H9 (cell line): ENCODE results near the gene COMMD9. TPM values are rescaled to one million over a fixed set of nuclear protein-coding genes. Genes with fewer than 3 reads are reported as not detected.

Experiments used
- DNase-seq: peaks from one replicate; pipeline ENCODE4 v3.0.0-alpha.2; 2017
- H2AFZ ChIP-seq: one replicate; pipeline ENCODE4 v1.6.1; 2013; ENCODE audit warnings: mild to moderate bottlenecking, low read length, control low read depth, moderate library complexity
- H2AK5ac ChIP-seq: 2 replicates; pipeline ENCODE4 v1.6.1; 2013; ENCODE audit warnings: low read length, control low read depth, mixed read lengths; ENCODE audit not compliant: insufficient read length
- H2BK120ac ChIP-seq: one replicate; pipeline ENCODE4 v1.6.1; 2013; ENCODE audit warnings: low read depth, mild to moderate bottlenecking, low read length, control low read depth, inconsistent platforms; ENCODE audit not compliant: poor library complexity, severe bottlenecking
- H2BK12ac ChIP-seq: 2 replicates; pipeline ENCODE4 v1.6.1; 2013; ENCODE audit warnings: low read length, control low read depth, mixed read lengths, low read depth; ENCODE audit not compliant: insufficient read length
- H2BK15ac ChIP-seq: 2 replicates; pipeline ENCODE4 v1.6.1; 2013; ENCODE audit warnings: low read depth, low read length, control low read depth
- H2BK20ac ChIP-seq: one replicate; pipeline ENCODE4 v1.6.1; 2013; ENCODE audit warnings: low read depth, mild to moderate bottlenecking, low read length, control low read depth, inconsistent platforms; ENCODE audit not compliant: poor library complexity, severe bottlenecking
- H2BK5ac ChIP-seq: 2 replicates; pipeline ENCODE4 v1.6.1; 2013; ENCODE audit warnings: low read length, control low read depth, mixed read lengths; ENCODE audit not compliant: insufficient read length
- H3K14ac ChIP-seq: 2 replicates; pipeline ENCODE4 v1.6.1; 2013; ENCODE audit warnings: low read length, control low read depth; ENCODE audit not compliant: insufficient read depth
- H3K18ac ChIP-seq: 2 replicates; pipeline ENCODE4 v1.6.1; 2013; ENCODE audit warnings: low read depth, mild to moderate bottlenecking, mixed read lengths, low read length, control low read depth; ENCODE audit not compliant: insufficient read length
- H3K23ac ChIP-seq: 2 replicates; pipeline ENCODE4 v1.6.1; 2013; ENCODE audit warnings: low read length, control low read depth, mixed read lengths, low read depth; ENCODE audit not compliant: insufficient read length
- H3K23me2 ChIP-seq: 2 replicates; pipeline ENCODE4 v1.6.1; 2013; ENCODE audit warnings: low read depth, mild to moderate bottlenecking, mixed read lengths, low read length, control low read depth; ENCODE audit not compliant: insufficient read length, poor library complexity, severe bottlenecking
- H3K27ac ChIP-seq: 2 replicates; pipeline ENCODE4 v1.5.1; 2013; ENCODE audit warnings: low read length, control low read depth, mixed read lengths, low read depth; ENCODE audit not compliant: insufficient read length
- H3K27me3 ChIP-seq: 2 replicates; pipeline ENCODE4 v1.6.1; 2013; ENCODE audit warnings: low read length, control low read depth, inconsistent platforms; ENCODE audit not compliant: insufficient read depth
- H3K4ac ChIP-seq: 2 replicates; pipeline ENCODE4 v1.6.1; 2013; ENCODE audit warnings: low read depth, mild to moderate bottlenecking, control low read depth, inconsistent platforms, low read length, moderate library complexity
- H3K4me1 ChIP-seq: 2 replicates; pipeline ENCODE4 v1.6.1; 2013; ENCODE audit warnings: low read length, control low read depth, inconsistent platforms; ENCODE audit not compliant: insufficient read depth
- H3K4me2 ChIP-seq: 2 replicates; pipeline ENCODE4 v1.6.1; 2013; ENCODE audit warnings: low read length, control low read depth, mixed read lengths; ENCODE audit not compliant: insufficient read length, insufficient read depth
- H3K56ac ChIP-seq: 2 replicates; pipeline ENCODE4 v1.6.1; 2013; ENCODE audit warnings: low read depth, mild to moderate bottlenecking, mixed read lengths, low read length, control low read depth; ENCODE audit not compliant: insufficient read length
- H3K79me1 ChIP-seq: 2 replicates; pipeline ENCODE4 v1.6.1; 2013; ENCODE audit warnings: low read depth, mild to moderate bottlenecking, moderate library complexity, low read length, control low read depth, inconsistent platforms; ENCODE audit not compliant: insufficient read depth, poor library complexity, severe bottlenecking
- H3K79me2 ChIP-seq: 2 replicates; pipeline ENCODE4 v1.6.1; 2013; ENCODE audit warnings: low read length, control low read depth, inconsistent platforms; ENCODE audit not compliant: insufficient read depth
- H3K9ac ChIP-seq: 2 replicates; pipeline ENCODE4 v1.6.1; 2013; ENCODE audit warnings: low read length, control low read depth, mixed read lengths; ENCODE audit not compliant: insufficient read length; ENCODE audit errors: extremely low read depth
- H3K9me3 ChIP-seq: one replicate; pipeline ENCODE4 v1.6.1; 2013; ENCODE audit warnings: low read depth, low read length, inconsistent platforms; ENCODE audit not compliant: control insufficient read depth
- H3T11ph ChIP-seq: one replicate; pipeline ENCODE4 v1.6.1; 2013; ENCODE audit warnings: mild to moderate bottlenecking, low read length, control low read depth, inconsistent platforms
- H4K20me1 ChIP-seq: one replicate; pipeline ENCODE4 v1.6.1; 2013; ENCODE audit not compliant: control insufficient read depth, insufficient read length, insufficient read depth
- H4K5ac ChIP-seq: 2 replicates; pipeline ENCODE4 v1.6.1; 2013; ENCODE audit warnings: low read depth, mild to moderate bottlenecking, mixed read lengths, low read length, control low read depth; ENCODE audit not compliant: insufficient read length
- H4K8ac ChIP-seq: replicated peaks from 2 replicates; pipeline ENCODE4 v1.6.1; 2013; ENCODE audit warnings: low read length, control low read depth, mixed read lengths, low read depth; ENCODE audit not compliant: insufficient read length
- H4K91ac ChIP-seq: 2 replicates; pipeline ENCODE4 v1.6.1; 2013; ENCODE audit warnings: low read depth, mild to moderate bottlenecking, moderate library complexity, mixed read lengths, low read length, control low read depth; ENCODE audit not compliant: insufficient read length
- H3K27ac Mint-ChIP-seq, 3 experiments: 2 replicates in 2 of 3; 3 replicates in 1 of 3; pipeline ENCODE4 v1.8.0; 2020 to 2021; ENCODE audit warnings: mixed read lengths in 3 of 3, mild to moderate bottlenecking in 1 of 3, moderate library complexity in 1 of 3
- H3K27me3 Mint-ChIP-seq: 2 replicates; pipeline ENCODE4 v1.8.0; 2021; ENCODE audit warnings: low read depth, mild to moderate bottlenecking, moderate library complexity, mixed read lengths
- H3K36me3 Mint-ChIP-seq, 3 experiments: 2 replicates in 2 of 3; 3 replicates in 1 of 3; pipeline ENCODE4 v1.8.0; 2020 to 2021; ENCODE audit warnings: low read depth in 3 of 3, mixed read lengths in 3 of 3; ENCODE audit not compliant: insufficient read depth in 1 of 3
- H3K4me1 Mint-ChIP-seq, 2 experiments: 2 replicates each; pipeline ENCODE4 v1.8.0; 2020; ENCODE audit warnings: mixed read lengths in 2 of 2
- H3K4me3 Mint-ChIP-seq, 2 experiments: 2 replicates in 1 of 2; 3 replicates in 1 of 2; pipeline ENCODE4 v1.8.0; 2020 to 2021; ENCODE audit warnings: mild to moderate bottlenecking in 2 of 2, mixed read lengths in 2 of 2, moderate library complexity in 1 of 2
- H3K9me3 Mint-ChIP-seq, 2 experiments: 2 replicates in 1 of 2; 3 replicates in 1 of 2; pipeline ENCODE4 v1.8.0; 2020; ENCODE audit warnings: mild to moderate bottlenecking in 2 of 2, mixed read lengths in 2 of 2, moderate library complexity in 1 of 2
- CTCF ChIP-seq: fragments of 200-600 bp; sonication (generic); conservative IDR thresholded peaks from 3 replicates; pipeline ENCODE4 v1.8.0; 2021; ENCODE audit warnings: antibody characterized with exemption, mild to moderate bottlenecking
- total RNA-seq: library from RNA; stranded (reverse); gene quantifications from 2 replicates; pipeline ENCODE4 v1.2.1, GENCODE V29; 2021

The COMMD9 gene
- total RNA-seq, 1 experiment from 2014 or later: 47.0 TPM

GRCh38 chr11:36237391-36237790 lies 51.8 kb downstream of the COMMD9 start:
- no peak overlapping the region for H4K5ac ChIP-seq
- no peak overlapping the region for H3K27ac ChIP-seq
- Mint-ChIP-seq H3K9me3 (no peaks in the 10 kb centered on the region), H3K27me3 (no peaks in the 10 kb centered on the region; the same call in 1 of the 2 replicates), H3K4me1 (peaks cover 5 to 8% of the 10 kb centered on the region in 2 experiments), H3K27ac (no peak overlapping the region), H3K36me3 (peaks cover 0 to 7% (median 3%) of the 10 kb centered on the region in 3 experiments; a peak in 2 of 7 replicates), H3K4me3 (no peak overlapping the region)
- no peak overlapping the region for H3T11ph ChIP-seq
- H3K4me2 ChIP-seq: no peak overlapping the region
- H3K27me3 ChIP-seq: no peaks in the 10 kb centered on the region
- H3K79me1 ChIP-seq: no peaks in the 10 kb centered on the region
- H2BK5ac ChIP-seq: no peak overlapping the region
- no peaks in the 10 kb centered on the region for H3K9me3 ChIP-seq
- H3K18ac ChIP-seq: no peak overlapping the region
- no peak for TF ChIP-seq CTCF
- no peaks in the 10 kb centered on the region for H3K4me1 ChIP-seq
- DNase-seq: no peak
- no peak overlapping the region for H3K23ac ChIP-seq
- H4K8ac ChIP-seq: no peak overlapping the region
- no peak overlapping the region for H2BK120ac ChIP-seq
- H2BK12ac ChIP-seq: no peak overlapping the region
- H4K20me1 ChIP-seq: no peaks in the 10 kb centered on the region
- no peak overlapping the region for H2AFZ ChIP-seq
- H2BK15ac ChIP-seq: no peak overlapping the region
- H3K23me2 ChIP-seq: no peaks in the 10 kb centered on the region
- no peak overlapping the region for H4K91ac ChIP-seq
- H2AK5ac ChIP-seq: no peak overlapping the region
- H3K79me2 ChIP-seq: no peaks in the 10 kb centered on the region
- no peak overlapping the region for H2BK20ac ChIP-seq
- H3K14ac ChIP-seq: no peak overlapping the region
- no peak overlapping the region for H3K4ac ChIP-seq
- no peak overlapping the region for H3K56ac ChIP-seq
- H3K9ac ChIP-seq: no peak overlapping the region
